Mucosa of descending colon (tissue), 3 donors: ENCODE measurements around the gene KLF9. TPM values are rescaled to one million over a fixed set of nuclear protein-coding genes. Genes with fewer than 3 reads are reported as not detected.
"Not testable (repeated sequence)": the region's sequence is repeated elsewhere in the genome, so short reads cannot be mapped to it uniquely, and the experiment has no call there.

Source experiments
- ATAC-seq: fragments of 200-7000 bp; cut with Tn5 transposase; one replicate; pipeline ENCODE4 v1.9.1; 2020; ENCODE audit warnings: mild to moderate bottlenecking, moderate library complexity
- DNase-seq, 3 donors: peaks; one replicate each; pipeline ENCODE4 v3.0.0-alpha.2; 2020
- H3K36me3 ChIP-seq: fragments of 200-600 bp; one replicate; pipeline ENCODE4 v1.8.0; 2021; ENCODE audit warnings: low read depth, mild to moderate bottlenecking
- H3K4me1 ChIP-seq: fragments of 200-600 bp; one replicate; pipeline ENCODE4 v1.8.0; 2021; ENCODE audit warnings: low read depth, mild to moderate bottlenecking
- H3K4me3 ChIP-seq: fragments of 200-600 bp; one replicate; pipeline ENCODE4 v1.8.0; 2021; ENCODE audit warnings: mild to moderate bottlenecking
- H3K9me3 ChIP-seq: fragments of 200-600 bp; one replicate; pipeline ENCODE4 v1.8.0; 2021; ENCODE audit warnings: mild to moderate bottlenecking
- intact Hi-C, 2 donors: fragments of 100-400 bp; cut with DNase I in 1 of 2; cut with micrococcal nuclease in 1 of 2; formaldehyde crosslinking; loops; one replicate each; pipeline versions ENCODE4 v1.11.0 to v1.11.1; 2022; cut with DNase I, micrococcal nuclease
- total RNA-seq, 3 donors: library from RNA; stranded (reverse); fragmentation: NEBNext Ultra II Directional in 2 of 3; extraction: Animal tissue kit (Norgen Biotek cat#: 25700) in 2 of 3; gene quantifications; one replicate each; pipeline versions ENCODE4 v1.2.1 to v1.2.4, GENCODE V29; 2021 to 2023
- TF ChIP-seq, protein P1 (sequence below): fragments of 200-600 bp; IDR thresholded peaks from one replicate; pipeline ENCODE4 v1.8.0; 2022; ENCODE audit warnings: antibody characterized with exemption, mild to moderate bottlenecking
- donor health status: DM: no; HTN: no; CAD: no; lungs with moderate emphysema.
- donor health status: DM: no; HTN: no; CAD: no.
- donor health status: DM: no; HTN: yes; CAD: no.

The KLF9 gene
- total RNA-seq, 3 donors from 2014 or later, result 29.5 to 104 (median 45.4) TPM

GRCh38 chr9:70403166-70403565 lies 11.3 kb downstream of the KLF9 start:
- no peak for DNase-seq
- H3K4me3 ChIP-seq, result no peak overlapping the region
- intact Hi-C loops, result loop anchor here in 1 of 2 donors (2.0 kb wide), 1 partner anchor 22 kb away; no protein-coding TSS in a partner anchor
- no peaks in the 10 kb centered on the region for H3K9me3 ChIP-seq
- TF ChIP-seq, protein P1, sequence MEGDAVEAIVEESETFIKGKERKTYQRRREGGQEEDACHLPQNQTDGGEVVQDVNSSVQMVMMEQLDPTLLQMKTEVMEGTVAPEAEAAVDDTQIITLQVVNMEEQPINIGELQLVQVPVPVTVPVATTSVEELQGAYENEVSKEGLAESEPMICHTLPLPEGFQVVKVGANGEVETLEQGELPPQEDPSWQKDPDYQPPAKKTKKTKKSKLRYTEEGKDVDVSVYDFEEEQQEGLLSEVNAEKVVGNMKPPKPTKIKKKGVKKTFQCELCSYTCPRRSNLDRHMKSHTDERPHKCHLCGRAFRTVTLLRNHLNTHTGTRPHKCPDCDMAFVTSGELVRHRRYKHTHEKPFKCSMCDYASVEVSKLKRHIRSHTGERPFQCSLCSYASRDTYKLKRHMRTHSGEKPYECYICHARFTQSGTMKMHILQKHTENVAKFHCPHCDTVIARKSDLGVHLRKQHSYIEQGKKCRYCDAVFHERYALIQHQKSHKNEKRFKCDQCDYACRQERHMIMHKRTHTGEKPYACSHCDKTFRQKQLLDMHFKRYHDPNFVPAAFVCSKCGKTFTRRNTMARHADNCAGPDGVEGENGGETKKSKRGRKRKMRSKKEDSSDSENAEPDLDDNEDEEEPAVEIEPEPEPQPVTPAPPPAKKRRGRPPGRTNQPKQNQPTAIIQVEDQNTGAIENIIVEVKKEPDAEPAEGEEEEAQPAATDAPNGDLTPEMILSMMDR, result no peak
- H3K36me3 ChIP-seq, result no peaks in the 10 kb centered on the region
- H3K4me1 ChIP-seq, result peaks cover 72% of the 10 kb centered on the region
- ATAC-seq, result no peak

DNA sequence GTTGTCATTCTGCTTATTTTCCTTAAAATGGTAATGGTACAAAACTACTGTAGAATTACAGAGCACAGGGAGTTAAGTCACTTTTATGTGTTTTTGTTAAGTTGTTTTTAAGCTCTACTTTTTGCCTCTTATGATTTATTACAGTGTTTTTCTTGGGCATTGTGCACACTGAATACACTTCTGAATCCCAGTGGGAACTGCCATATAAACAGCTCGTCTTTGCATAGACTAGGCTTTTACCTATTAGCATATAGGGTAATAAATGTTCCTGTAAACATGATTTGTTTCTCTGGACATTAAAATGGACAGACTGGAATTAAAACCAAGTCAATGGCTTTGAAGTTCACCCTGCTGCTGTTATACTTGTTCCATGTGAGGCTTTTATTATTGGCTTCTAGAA lies 12.2 kb downstream of the KLF9 start:
- ATAC-seq (no peak), DNase-seq (no peak)
- peaks cover 73% of the 10 kb centered on the region for H3K4me1 ChIP-seq
- H3K36me3 ChIP-seq, result no peaks in the 10 kb centered on the region
- intact Hi-C loops, result loop anchor here in 1 of 2 donors (2.0 kb wide), 1 partner anchor 21 kb away; no protein-coding TSS in a partner anchor
- no peak overlapping the region for H3K4me3 ChIP-seq
- TF ChIP-seq, protein P1, result no peak
- H3K9me3 ChIP-seq, result no peaks in the 10 kb centered on the region

DNA sequence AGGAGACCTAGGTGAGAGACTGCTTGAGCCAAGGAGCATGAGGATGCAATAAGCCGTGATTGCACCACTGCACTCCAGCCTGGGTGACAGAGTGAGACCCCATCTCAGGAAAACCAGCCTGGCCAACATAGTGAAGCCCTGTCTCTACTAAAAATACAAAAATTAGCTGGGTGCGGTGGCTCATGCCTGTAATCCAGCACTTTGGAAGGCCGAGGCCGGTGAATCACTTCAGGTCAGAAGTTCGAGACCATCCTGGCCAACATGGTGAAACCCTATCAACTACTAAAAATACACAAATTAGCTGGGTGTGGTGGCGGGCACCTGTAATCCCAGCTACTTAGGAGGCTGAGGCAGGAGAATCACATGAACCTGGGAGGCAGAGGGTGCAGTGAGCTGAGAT lies 13.2 kb downstream of the KLF9 start:
- ATAC-seq, H3K9me3 ChIP-seq, intact Hi-C loops, H3K4me3 ChIP-seq, DNase-seq, H3K36me3 ChIP-seq: not testable (repeated sequence)
- peaks cover 70% of the 10 kb centered on the region for H3K4me1 ChIP-seq

- ATAC-seq (no peak), DNase-seq (no peak)
- H3K4me1 ChIP-seq, result peaks cover 61% of the 10 kb centered on the region
- H3K36me3 ChIP-seq, result no peaks in the 10 kb centered on the region
- H3K4me3 ChIP-seq, result no peak overlapping the region
- no peaks in the 10 kb centered on the region for H3K9me3 ChIP-seq
- intact Hi-C loops, result no loop called here
- TF ChIP-seq, protein P1, result no peak
Observed at GRCh38 chr9:70400107-70400892, 14.2 kb downstream of the KLF9 start.

GRCh38 chr9:70399141-70399540 lies 15.3 kb downstream of the KLF9 start:
- H3K36me3 ChIP-seq, result no peaks in the 10 kb centered on the region
- no peak for ATAC-seq
- TF ChIP-seq, protein P1, result no peak
- no peak for DNase-seq
- intact Hi-C loops, result no loop called here
- peaks cover 49% of the 10 kb centered on the region for H3K4me1 ChIP-seq
- H3K4me3 ChIP-seq, result no peak overlapping the region
- no peaks in the 10 kb centered on the region for H3K9me3 ChIP-seq

GRCh38 chr9:70398145-70398556 lies 16.3 kb downstream of the KLF9 start:
- H3K4me1 ChIP-seq, result peaks cover 52% of the 10 kb centered on the region
- intact Hi-C loops, result no loop called here
- H3K9me3 ChIP-seq, result no peaks in the 10 kb centered on the region
- TF ChIP-seq, protein P1, result no peak
- ATAC-seq (peak; percentile 95), DNase-seq (peak in 1 of 3 donors; percentile 39)
- H3K4me3 ChIP-seq, result no peak overlapping the region
- H3K36me3 ChIP-seq, result no peaks in the 10 kb centered on the region
